Duodenal mucosa (tissue), 2 donors: ENCODE data around the gene GPR17.

Experiments used
- H3K27ac ChIP-seq: one replicate; pipeline ENCODE4 v1.7.0; 2013; ENCODE audit warnings: low read depth, low read length
- H3K27me3 ChIP-seq, 2 donors: one replicate each; pipeline ENCODE4 v1.7.0; 2013; ENCODE audit warnings: low read length in 2 of 2, control low read depth in 1 of 2; ENCODE audit not compliant: insufficient read depth in 2 of 2, control insufficient read depth in 1 of 2
- H3K36me3 ChIP-seq, 2 donors: one replicate each; pipeline ENCODE4 v1.7.0; 2013; ENCODE audit warnings: low read length in 2 of 2, control low read depth in 1 of 2; ENCODE audit not compliant: insufficient read depth in 2 of 2, control insufficient read depth in 1 of 2
- H3K4me1 ChIP-seq, 2 donors: one replicate each; pipeline ENCODE4 v1.7.0; 2013; ENCODE audit warnings: low read length in 2 of 2, control low read depth in 1 of 2; ENCODE audit not compliant: insufficient read depth in 2 of 2, control insufficient read depth in 1 of 2
- H3K4me3 ChIP-seq, 2 donors: one replicate each; pipeline ENCODE4 v1.7.0; 2013; ENCODE audit warnings: low read length in 2 of 2, low read depth in 1 of 2
- H3K9ac ChIP-seq, 2 donors: one replicate each; pipeline ENCODE4 v1.7.0; 2013; ENCODE audit warnings: low read length in 2 of 2, low read depth in 1 of 2
- H3K9me3 ChIP-seq, 2 donors: one replicate each; pipeline ENCODE4 v1.7.0; 2013; ENCODE audit warnings: low read length in 2 of 2, control low read depth in 1 of 2; ENCODE audit not compliant: control insufficient read depth in 1 of 2

GPR17 gene

DNA sequence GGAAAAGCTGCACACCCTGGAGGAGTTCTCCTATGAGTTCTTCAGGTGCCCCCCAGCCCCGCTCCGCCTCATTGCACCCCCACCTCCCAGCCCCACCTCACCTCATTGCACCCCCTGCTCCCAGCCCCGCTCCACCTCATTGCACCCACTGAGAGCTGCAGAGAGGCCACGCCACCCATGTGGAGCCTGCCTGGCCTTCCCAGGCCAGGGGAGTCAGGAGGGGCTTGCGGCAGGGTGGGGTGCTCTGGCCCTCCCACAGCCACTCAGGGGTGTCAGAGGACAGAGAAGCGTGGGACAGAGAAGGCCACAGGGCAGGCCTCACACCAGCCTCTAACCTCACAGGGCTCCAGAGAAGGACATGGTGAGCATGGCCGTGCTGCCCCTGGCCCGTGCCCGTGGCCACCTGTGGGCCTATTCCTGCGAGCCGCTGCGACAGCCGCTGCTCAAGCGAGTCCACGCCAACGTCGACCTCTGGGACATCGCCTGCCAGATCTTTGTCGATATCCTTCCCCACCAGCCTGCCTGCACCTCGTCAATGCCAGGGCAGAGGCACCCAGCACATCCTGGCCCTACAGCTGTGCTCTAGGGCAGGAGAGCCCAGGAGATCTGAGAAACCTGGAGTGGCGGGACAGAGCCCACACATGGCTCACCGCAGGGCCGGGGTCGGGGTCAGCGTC lies 15.0 kb upstream of the GPR17 start:
- no peaks in the 10 kb centered on the region for H3K9me3 ChIP-seq
- no peak overlapping the region for H3K4me3 ChIP-seq
- no peaks in the 10 kb centered on the region for H3K4me1 ChIP-seq
- H3K27me3 ChIP-seq: no peaks in the 10 kb centered on the region
- H3K27ac ChIP-seq: no peak overlapping the region
- H3K9ac ChIP-seq: no peak overlapping the region
- peaks cover 7 to 59% of the 10 kb centered on the region in 2 donors for H3K36me3 ChIP-seq

DNA sequence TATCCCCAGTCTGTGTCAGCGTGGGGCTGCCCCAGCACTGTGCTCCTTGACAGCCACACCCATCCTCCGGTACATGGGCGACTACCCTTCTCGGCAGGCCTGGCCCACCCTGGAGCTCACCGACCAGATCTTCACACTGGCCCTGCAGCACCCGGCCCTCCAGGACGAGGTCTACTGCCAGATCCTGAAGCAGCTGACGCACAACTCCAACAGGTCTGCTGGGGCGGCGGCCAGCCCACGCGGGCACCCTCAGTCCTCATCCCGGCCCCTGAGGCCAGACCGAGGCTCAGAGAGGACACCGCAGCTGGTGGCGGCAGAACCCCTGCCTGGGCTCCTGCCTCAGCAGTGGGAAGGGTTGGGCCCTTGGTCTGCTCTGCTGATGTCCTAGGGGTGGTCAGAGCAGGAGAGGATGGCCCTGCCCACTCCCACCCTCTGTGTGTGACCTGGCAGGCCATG lies 14.4 kb upstream of the GPR17 start:
- Histone ChIP-seq H3K9me3 (no peaks in the 10 kb centered on the region), H3K4me1 (no peaks in the 10 kb centered on the region), H3K4me3 (no peak overlapping the region), H3K27me3 (no peaks in the 10 kb centered on the region), H3K36me3 (peaks cover 7 to 61% of the 10 kb centered on the region in 2 donors), H3K27ac (no peak overlapping the region), H3K9ac (no peak overlapping the region)

DNA sequence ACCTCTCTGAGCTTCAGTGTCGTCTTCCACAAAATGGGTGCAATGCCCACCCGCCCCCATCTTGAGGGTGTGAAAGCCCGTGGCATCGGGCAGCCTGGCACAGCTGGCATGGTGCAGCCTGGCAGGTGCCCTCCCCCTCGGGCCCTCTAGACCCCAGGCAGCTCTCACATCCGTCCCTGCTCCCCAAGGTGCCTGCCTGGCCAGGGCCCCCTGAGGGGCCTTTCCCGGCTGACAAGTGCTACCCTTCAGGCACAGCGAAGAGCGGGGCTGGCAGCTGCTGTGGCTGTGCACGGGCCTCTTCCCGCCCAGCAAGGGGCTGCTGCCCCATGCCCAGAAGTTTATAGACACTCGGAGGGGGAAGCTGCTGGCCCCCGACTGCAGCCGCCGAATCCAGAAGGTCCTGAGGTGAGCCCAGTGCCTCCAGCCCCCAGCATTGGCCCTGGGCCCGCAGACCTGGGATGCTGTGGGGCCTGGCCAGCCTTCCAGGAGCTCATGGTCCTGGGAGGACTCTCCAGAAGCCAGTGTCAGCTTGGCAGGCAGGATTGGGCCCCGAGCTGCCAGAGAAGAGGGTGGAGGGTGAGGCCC lies 13.9 kb upstream of the GPR17 start:
- H3K27ac ChIP-seq: no peak overlapping the region
- no peaks in the 10 kb centered on the region for H3K27me3 ChIP-seq
- peaks cover 7 to 58% of the 10 kb centered on the region in 2 donors for H3K36me3 ChIP-seq
- H3K9me3 ChIP-seq: no peaks in the 10 kb centered on the region
- no peak overlapping the region for H3K9ac ChIP-seq
- no peak overlapping the region for H3K4me3 ChIP-seq
- H3K4me1 ChIP-seq: no peaks in the 10 kb centered on the region

DNA sequence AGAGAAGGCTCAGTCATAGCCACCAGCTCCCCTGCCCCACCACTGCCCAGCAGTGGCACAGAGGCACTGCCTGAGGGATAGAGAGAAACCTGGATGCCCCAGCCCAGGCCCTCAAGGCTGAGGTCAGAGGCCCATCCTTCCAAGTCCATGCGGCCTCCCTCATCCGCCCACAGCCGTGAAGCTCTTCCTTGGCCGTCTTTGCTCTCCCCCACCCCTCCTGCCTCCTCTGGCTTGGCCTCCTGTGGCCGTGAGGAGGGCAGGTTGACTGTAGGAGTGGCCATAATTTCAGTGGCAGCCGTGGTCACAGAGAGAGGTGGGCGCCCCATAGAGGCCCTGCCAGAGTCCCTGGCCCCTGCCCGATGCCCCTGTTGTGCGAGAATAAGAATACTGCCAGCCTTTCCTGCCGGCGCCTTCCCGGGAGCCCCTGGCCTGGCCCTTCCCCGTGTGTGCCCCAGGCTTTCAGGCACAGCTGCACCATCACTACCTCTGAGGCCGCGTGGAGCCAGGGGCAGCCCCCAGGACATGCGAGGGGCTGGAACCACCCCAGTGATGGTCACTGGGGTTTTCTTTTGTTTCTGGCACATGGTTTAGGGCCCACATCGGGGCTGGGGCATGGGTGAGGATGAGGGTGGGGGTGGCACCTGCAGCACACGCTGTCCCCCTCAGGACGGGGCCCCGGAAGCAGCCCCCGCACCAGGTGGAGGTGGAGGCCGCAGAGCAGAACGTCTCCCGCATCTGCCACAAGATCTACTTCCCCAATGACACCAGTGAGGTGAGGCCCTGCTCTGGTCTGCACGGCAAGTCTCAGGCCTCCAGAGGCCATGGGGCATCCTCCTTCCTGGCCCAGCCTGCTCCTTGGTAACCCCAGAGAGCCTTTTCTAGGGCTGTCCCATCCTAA lies 13.1 kb upstream of the GPR17 start:
- Histone ChIP-seq H3K4me1 (peaks cover 0 to 4% of the 10 kb centered on the region in 2 donors), H3K36me3 (peaks cover 7 to 55% of the 10 kb centered on the region in 2 donors), H3K27ac (no peak overlapping the region), H3K4me3 (no peak overlapping the region), H3K27me3 (no peaks in the 10 kb centered on the region), H3K9me3 (no peaks in the 10 kb centered on the region), H3K9ac (no peak overlapping the region)

DNA sequence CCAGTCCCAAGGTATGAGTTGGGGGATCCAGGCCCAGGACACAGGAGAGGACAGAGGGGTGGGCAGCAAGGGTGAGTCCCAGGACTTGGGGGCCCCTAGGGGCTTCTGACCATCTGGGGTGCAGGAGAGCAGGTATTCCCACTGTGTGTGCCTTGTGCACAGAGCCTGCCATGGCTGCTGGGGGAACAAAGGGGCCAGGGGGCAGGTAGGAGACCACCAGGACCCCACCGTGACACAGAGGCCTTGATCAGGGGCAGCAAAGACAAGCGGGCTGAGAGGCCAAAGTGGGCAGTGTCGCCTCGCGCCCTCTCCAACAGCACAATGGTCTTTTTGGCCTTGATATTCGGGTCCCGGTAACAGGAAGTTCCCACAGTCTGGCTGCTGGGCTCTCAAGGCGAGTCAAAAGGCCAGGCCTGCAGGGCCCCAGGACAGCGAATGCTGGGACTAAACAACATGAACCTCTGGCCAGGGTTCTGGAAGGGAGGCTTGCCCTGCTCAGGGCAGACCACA lies 12.3 kb upstream of the GPR17 start:
- Histone ChIP-seq H3K4me1 (peaks cover 0 to 4% of the 10 kb centered on the region in 2 donors), H3K27me3 (no peaks in the 10 kb centered on the region), H3K9me3 (no peaks in the 10 kb centered on the region), H3K9ac (no peak overlapping the region), H3K27ac (no peak overlapping the region), H3K4me3 (no peak overlapping the region), H3K36me3 (peaks cover 7 to 50% of the 10 kb centered on the region in 2 donors)

DNA sequence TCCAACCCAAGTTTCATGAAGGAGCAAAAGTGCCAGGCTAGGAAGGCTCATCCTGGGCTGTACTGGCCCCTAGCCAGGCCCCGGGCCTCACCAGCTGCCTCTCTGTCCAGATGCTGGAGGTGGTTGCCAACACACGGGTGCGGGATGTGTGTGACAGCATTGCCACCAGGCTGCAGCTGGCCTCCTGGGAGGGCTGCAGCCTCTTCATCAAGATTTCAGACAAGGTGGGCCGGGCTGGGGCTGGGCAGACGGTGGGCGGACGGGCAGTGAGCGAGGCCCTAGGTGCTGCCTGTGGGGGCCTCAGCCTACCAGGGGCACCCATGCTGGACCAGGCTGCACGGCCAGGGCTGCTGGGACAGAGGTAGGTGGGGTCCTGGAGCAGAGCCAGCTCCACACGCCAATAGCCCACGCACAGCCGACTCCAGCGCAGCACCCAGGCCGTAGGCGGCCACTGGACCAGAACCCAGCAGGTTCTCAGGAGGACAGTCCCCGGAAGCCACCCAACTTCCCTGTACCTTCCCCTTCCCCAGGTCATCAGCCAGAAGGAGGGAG lies 11.8 kb upstream of the GPR17 start:
- no peak overlapping the region for H3K27ac ChIP-seq
- peaks cover 7 to 52% of the 10 kb centered on the region in 2 donors for H3K36me3 ChIP-seq
- H3K27me3 ChIP-seq: no peaks in the 10 kb centered on the region
- H3K4me3 ChIP-seq: no peak overlapping the region
- peaks cover 0 to 4% of the 10 kb centered on the region in 2 donors for H3K4me1 ChIP-seq
- no peaks in the 10 kb centered on the region for H3K9me3 ChIP-seq
- H3K9ac ChIP-seq: no peak overlapping the region

DNA sequence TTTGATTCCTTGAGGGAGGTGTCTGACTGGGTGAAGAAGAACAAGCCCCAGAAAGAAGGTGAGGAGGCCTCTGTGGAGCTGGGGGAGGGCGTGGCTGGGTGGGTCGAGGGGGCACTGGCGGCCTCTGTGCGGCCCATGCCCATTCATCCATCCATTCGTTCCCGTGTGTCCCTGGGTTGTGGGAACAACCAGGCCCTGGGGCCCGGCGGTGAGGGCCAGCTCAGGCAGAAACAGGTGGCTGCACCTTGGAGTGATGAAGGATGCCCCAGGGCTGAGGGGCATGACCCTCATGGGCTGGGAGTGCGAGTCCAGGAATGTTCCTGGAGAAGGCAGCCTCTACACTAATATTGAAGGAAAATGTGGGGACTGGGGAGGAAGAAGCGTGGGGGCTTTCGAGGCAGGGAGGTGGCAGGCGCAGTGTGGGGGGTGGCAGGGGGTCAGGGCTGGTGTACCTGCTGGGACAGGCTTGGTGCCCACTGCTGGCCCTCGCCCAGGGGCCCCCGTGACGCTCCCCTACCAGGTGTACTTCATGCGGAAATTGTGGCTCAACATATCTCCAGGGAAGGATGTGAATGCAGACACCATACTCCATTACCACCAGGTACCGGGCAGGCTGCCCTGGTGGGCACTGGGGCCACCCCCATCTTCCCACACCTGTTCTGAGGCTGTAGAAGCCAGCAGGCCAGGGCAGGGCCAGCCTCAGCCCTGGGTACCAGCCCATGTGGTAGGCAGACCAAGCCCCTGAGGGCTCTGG lies 11.2 kb upstream of the GPR17 start:
- H3K9me3 ChIP-seq: no peaks in the 10 kb centered on the region
- no peak overlapping the region for H3K4me3 ChIP-seq
- peaks cover 7 to 47% of the 10 kb centered on the region in 2 donors for H3K36me3 ChIP-seq
- no peaks in the 10 kb centered on the region for H3K27me3 ChIP-seq
- peaks cover 0 to 4% of the 10 kb centered on the region in 2 donors for H3K4me1 ChIP-seq
- H3K9ac ChIP-seq: no peak overlapping the region
- no peak overlapping the region for H3K27ac ChIP-seq

DNA sequence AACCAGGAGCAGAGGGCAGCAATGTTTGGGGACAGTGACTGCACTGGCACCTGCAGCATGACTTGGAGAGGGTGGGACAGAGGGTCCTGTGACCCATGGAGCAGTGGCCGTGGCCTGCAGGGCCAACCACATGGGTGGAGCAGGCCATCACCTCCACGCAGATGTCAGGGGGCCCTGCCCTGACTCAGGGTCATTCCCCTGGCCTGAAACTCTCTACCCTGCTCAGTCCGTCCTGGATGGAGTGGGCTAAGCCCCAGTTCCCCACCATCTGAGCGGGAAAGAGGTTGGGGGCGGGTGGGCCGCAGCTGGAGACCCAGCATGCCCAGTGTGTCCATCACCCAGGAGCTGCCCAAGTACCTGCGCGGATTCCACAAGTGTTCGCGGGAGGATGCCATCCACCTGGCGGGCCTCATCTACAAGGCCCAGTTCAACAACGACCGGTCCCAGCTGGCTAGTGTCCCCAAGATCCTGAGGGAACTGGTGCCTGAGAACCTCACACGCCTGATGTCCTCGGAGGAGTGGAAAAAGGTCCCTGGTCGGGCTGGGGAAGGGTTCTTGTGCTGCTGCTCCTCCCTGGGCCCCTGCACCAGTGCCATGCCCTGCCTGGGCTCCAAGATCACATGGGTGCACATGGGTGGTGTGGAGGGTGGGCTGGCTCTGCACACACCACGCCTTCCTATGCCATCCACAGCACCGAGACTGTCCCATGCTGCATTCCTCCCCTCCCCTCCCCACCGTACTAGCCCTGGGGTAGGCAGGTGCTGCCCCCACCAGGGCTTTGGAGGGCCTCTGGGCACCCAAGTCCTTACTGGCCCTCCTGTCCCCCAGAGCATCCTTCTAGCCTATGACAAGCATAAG lies 10.3 kb upstream of the GPR17 start:
- H3K36me3 ChIP-seq: peaks cover 7 to 43% of the 10 kb centered on the region in 2 donors
- H3K27me3 ChIP-seq: no peaks in the 10 kb centered on the region
- H3K4me1 ChIP-seq: peaks cover 0 to 4% of the 10 kb centered on the region in 2 donors
- no peaks in the 10 kb centered on the region for H3K9me3 ChIP-seq
- H3K4me3 ChIP-seq: no peak overlapping the region
- no peak overlapping the region for H3K27ac ChIP-seq
- no peak overlapping the region for H3K9ac ChIP-seq
